HepG2 (cell line): ENCODE data around the gene C3orf22. TPM values are rescaled to one million over a fixed set of nuclear protein-coding genes. Genes with fewer than 3 reads are reported as not detected.

Experiments used
- ATF7 ChIP-seq, 2 experiments: fragments of 450-650 bp in 1 of 2; sonication (generic) in 1 of 2; formaldehyde crosslinking in 1 of 2; IDR thresholded peaks; 2 replicates each; pipeline versions ENCODE4 v1.4.0 to v1.6.1; 2016 to 2020; ENCODE audit warnings: antibody characterized with exemption in 1 of 2, mild to moderate bottlenecking in 1 of 2, missing genetic modification reagents in 1 of 2
- GPN1 ChIP-seq: sonication (generic); formaldehyde crosslinking; IDR thresholded peaks from 2 replicates; pipeline ENCODE4 v1.5.1; 2020; ENCODE audit warnings: missing genetic modification reagents, borderline replicate concordance
- HDAC6 ChIP-seq: fragments of 200-600 bp; sonication (generic); IDR thresholded peaks from 2 replicates; pipeline ENCODE4 v1.7.0; 2017; ENCODE audit warnings: mild to moderate bottlenecking, antibody characterized with exemption, low read length, low read depth
- KDM5A ChIP-seq: fragments of 200-600 bp; sonication (generic); IDR thresholded peaks from 2 replicates; pipeline ENCODE4 v1.7.0; 2018; ENCODE audit warnings: antibody characterized with exemption, mild to moderate bottlenecking, low read length, borderline replicate concordance
- KDM6A ChIP-seq: IDR thresholded peaks from 2 replicates; pipeline ENCODE4 v1.6.1; 2016; ENCODE audit warnings: low read depth
- LCORL ChIP-seq, 2 experiments: fragments of 450-650 bp in 1 of 2; sonication (generic) in 1 of 2; formaldehyde crosslinking in 1 of 2; IDR thresholded peaks; 2 replicates each; pipeline versions ENCODE4 v1.5.0 to v1.6.1; 2017 to 2020; ENCODE audit warnings: antibody characterized with exemption in 1 of 2, missing genetic modification reagents in 1 of 2
- MAFF ChIP-seq: IDR thresholded peaks from 2 replicates; pipeline ENCODE4 v1.6.1; 2011; ENCODE audit warnings: low read depth, low read length, improper control_type of control experiment
- MBNL3 ChIP-seq: fragments of 250-450 bp; sonication (Bioruptor Pico); conservative IDR thresholded peaks from 2 replicates; pipeline ENCODE4 v1.8.0; 2022; ENCODE audit warnings: mild to moderate bottlenecking, inconsistent platforms
- PAWR ChIP-seq: sonication (generic); formaldehyde crosslinking; IDR thresholded peaks from 2 replicates; pipeline ENCODE4 v1.4.0; 2020; ENCODE audit warnings: missing genetic modification reagents, mild to moderate bottlenecking, borderline replicate concordance
- SYNCRIP ChIP-seq: fragments of 200-400 bp; formaldehyde crosslinking; IDR thresholded peaks from 2 replicates; pipeline ENCODE4 v1.6.1; 2018; ENCODE audit warnings: mild to moderate bottlenecking, low read depth, low read length; ENCODE audit not compliant: insufficient read depth
- TEAD3 ChIP-seq: optimal IDR thresholded peaks from 2 replicates; pipeline ENCODE3; 2016; ENCODE audit warnings: borderline replicate concordance
- TP53 ChIP-seq: sonication (generic); formaldehyde crosslinking; conservative IDR thresholded peaks from 2 replicates; pipeline ENCODE4 v1.4.0; 2020; ENCODE audit warnings: missing genetic modification reagents
- TSC22D2 ChIP-seq: sonication (generic); formaldehyde crosslinking; IDR thresholded peaks from 2 replicates; pipeline ENCODE4 v1.5.1; 2020; ENCODE audit warnings: missing genetic modification reagents, mild to moderate bottlenecking, borderline replicate concordance
- YEATS2 ChIP-seq: sonication (generic); formaldehyde crosslinking; IDR thresholded peaks from 2 replicates; pipeline ENCODE4 v1.4.0; 2020; ENCODE audit warnings: missing genetic modification reagents, borderline replicate concordance
- ZFP36L1 ChIP-seq: sonication (generic); formaldehyde crosslinking; IDR thresholded peaks from 2 replicates; pipeline ENCODE4 v1.8.0; 2022; ENCODE audit warnings: mild to moderate bottlenecking, missing genetic modification reagents, moderate library complexity
- ZNF10 ChIP-seq: sonication (generic); formaldehyde crosslinking; IDR thresholded peaks from 2 replicates; pipeline ENCODE4 v1.4.0; 2020; ENCODE audit warnings: mild to moderate bottlenecking, low read depth, missing genetic modification reagents, borderline replicate concordance
- ZNF20 ChIP-seq: sonication (generic); formaldehyde crosslinking; IDR thresholded peaks from 2 replicates; pipeline ENCODE4 v1.4.0; 2020; ENCODE audit warnings: mild to moderate bottlenecking, moderate library complexity, missing genetic modification reagents
- ZNF326 ChIP-seq: sonication (generic); formaldehyde crosslinking; IDR thresholded peaks from 2 replicates; pipeline ENCODE4 v1.4.0; 2020; ENCODE audit warnings: missing genetic modification reagents, borderline replicate concordance
- ZNF337 ChIP-seq: sonication (generic); formaldehyde crosslinking; IDR thresholded peaks from 2 replicates; pipeline ENCODE4 v1.5.1; 2020; ENCODE audit warnings: missing genetic modification reagents, low read depth, mild to moderate bottlenecking, borderline replicate concordance
- ZNF468 ChIP-seq: sonication (generic); formaldehyde crosslinking; IDR thresholded peaks from 2 replicates; pipeline ENCODE4 v1.8.0; 2022; ENCODE audit warnings: mild to moderate bottlenecking, moderate library complexity, missing genetic modification reagents
- ZNF619 ChIP-seq: sonication (generic); formaldehyde crosslinking; IDR thresholded peaks from 2 replicates; pipeline ENCODE4 v1.4.0; 2020; ENCODE audit warnings: mild to moderate bottlenecking, missing genetic modification reagents
- ZSCAN20 ChIP-seq: sonication (generic); formaldehyde crosslinking; IDR thresholded peaks from 2 replicates; pipeline ENCODE4 v1.4.0; 2020; ENCODE audit warnings: missing genetic modification reagents, mild to moderate bottlenecking, borderline replicate concordance
- polyA plus RNA-seq, 8 experiments: library from polyadenylated mRNA; depleted of rRNA in 3 of 8; stranded (reverse) in 7 of 8; unstranded in 1 of 8; fragments of >200 nt; fragmentation: Illumina TruSeq in 4 of 8; extraction: Trizol in 4 of 8; gene quantifications; 2 replicates each; pipeline versions ENCODE4 v1.2.1 to v1.2.3, GENCODE V29; 2011 to 2016; ENCODE audit warnings: low read depth in 4 of 8, missing spikeins in 1 of 8, mixed read lengths in 1 of 8; ENCODE audit not compliant: insufficient read depth in 1 of 8
- total RNA-seq, 5 experiments: library from RNA; depleted of rRNA; stranded (reverse); fragments of >200 nt; fragmentation: Illumina TruSeq; extraction: Trizol; gene quantifications; 2 replicates each; pipeline ENCODE4 v1.2.3, GENCODE V29; 2016; ENCODE audit warnings: low read depth in 1 of 5
- TF ChIP-seq, protein P1 (sequence below): IDR thresholded peaks from 2 replicates; pipeline ENCODE4 v1.4.0; 2020; ENCODE audit warnings: mild to moderate bottlenecking, missing genetic modification reagents
- TF ChIP-seq, protein P2 (sequence below): sonication (generic); formaldehyde crosslinking; IDR thresholded peaks from 2 replicates; pipeline ENCODE4 v1.5.0; 2020; ENCODE audit warnings: mild to moderate bottlenecking, missing genetic modification reagents

C3orf22 gene
- total and polyA plus RNA-seq, 2 of the 13 experiments (the other 11 are each of a cell fraction or from before 2014, with no cell fraction given) = not detected

GRCh38 chr3:126523745-126524428, 34.8 kb downstream of the C3orf22 start, which contains the start of gene CHST13 (continued):
- no peak for TF ChIP-seq KDM5A
- no peak for TF ChIP-seq ZFP36L1 (CRISPR knock-in tag)
- TF ChIP-seq MBNL3 (CRISPR knock-in tag) = no peak
- 0 out of 2 replicates have a peak, but pooled peaks have one; percentile 47 for TF ChIP-seq ZNF20 (CRISPR knock-in tag)
- no peak for TF ChIP-seq PAWR (CRISPR knock-in tag)
- TF ChIP-seq TEAD3 (CRISPR knock-in tag) = peak; percentile 81
- no peak for TF ChIP-seq ZNF619 (CRISPR knock-in tag)
- TF ChIP-seq ZNF468 (CRISPR knock-in tag) = no peak
- TF ChIP-seq SYNCRIP = no peak
- TF ChIP-seq, protein P1, sequence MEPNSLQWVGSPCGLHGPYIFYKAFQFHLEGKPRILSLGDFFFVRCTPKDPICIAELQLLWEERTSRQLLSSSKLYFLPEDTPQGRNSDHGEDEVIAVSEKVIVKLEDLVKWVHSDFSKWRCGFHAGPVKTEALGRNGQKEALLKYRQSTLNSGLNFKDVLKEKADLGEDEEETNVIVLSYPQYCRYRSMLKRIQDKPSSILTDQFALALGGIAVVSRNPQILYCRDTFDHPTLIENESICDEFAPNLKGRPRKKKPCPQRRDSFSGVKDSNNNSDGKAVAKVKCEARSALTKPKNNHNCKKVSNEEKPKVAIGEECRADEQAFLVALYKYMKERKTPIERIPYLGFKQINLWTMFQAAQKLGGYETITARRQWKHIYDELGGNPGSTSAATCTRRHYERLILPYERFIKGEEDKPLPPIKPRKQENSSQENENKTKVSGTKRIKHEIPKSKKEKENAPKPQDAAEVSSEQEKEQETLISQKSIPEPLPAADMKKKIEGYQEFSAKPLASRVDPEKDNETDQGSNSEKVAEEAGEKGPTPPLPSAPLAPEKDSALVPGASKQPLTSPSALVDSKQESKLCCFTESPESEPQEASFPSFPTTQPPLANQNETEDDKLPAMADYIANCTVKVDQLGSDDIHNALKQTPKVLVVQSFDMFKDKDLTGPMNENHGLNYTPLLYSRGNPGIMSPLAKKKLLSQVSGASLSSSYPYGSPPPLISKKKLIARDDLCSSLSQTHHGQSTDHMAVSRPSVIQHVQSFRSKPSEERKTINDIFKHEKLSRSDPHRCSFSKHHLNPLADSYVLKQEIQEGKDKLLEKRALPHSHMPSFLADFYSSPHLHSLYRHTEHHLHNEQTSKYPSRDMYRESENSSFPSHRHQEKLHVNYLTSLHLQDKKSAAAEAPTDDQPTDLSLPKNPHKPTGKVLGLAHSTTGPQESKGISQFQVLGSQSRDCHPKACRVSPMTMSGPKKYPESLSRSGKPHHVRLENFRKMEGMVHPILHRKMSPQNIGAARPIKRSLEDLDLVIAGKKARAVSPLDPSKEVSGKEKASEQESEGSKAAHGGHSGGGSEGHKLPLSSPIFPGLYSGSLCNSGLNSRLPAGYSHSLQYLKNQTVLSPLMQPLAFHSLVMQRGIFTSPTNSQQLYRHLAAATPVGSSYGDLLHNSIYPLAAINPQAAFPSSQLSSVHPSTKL (CRISPR knock-in tag) = peak; percentile 77
- no peak for TF ChIP-seq ZNF337 (CRISPR knock-in tag)
- no peak for TF ChIP-seq ZNF10 (CRISPR knock-in tag)
- TF ChIP-seq ATF7 (IDR thresholded peaks at IDR 0.05) = no peak
- TF ChIP-seq ATF7 (CRISPR knock-in tag; IDR thresholded peaks at IDR 0.05) = 0 out of 2 replicates have a peak, but pooled peaks have one; percentile 18
- TF ChIP-seq ZSCAN20 (CRISPR knock-in tag) = 0 out of 2 replicates have a peak, but pooled peaks have one; percentile 52
- no peak for TF ChIP-seq HDAC6
- peak; percentile 68; the same call in 1 of the 2 replicates for TF ChIP-seq YEATS2 (CRISPR knock-in tag)
- no peak for TF ChIP-seq TP53
- TF ChIP-seq, protein P2, sequence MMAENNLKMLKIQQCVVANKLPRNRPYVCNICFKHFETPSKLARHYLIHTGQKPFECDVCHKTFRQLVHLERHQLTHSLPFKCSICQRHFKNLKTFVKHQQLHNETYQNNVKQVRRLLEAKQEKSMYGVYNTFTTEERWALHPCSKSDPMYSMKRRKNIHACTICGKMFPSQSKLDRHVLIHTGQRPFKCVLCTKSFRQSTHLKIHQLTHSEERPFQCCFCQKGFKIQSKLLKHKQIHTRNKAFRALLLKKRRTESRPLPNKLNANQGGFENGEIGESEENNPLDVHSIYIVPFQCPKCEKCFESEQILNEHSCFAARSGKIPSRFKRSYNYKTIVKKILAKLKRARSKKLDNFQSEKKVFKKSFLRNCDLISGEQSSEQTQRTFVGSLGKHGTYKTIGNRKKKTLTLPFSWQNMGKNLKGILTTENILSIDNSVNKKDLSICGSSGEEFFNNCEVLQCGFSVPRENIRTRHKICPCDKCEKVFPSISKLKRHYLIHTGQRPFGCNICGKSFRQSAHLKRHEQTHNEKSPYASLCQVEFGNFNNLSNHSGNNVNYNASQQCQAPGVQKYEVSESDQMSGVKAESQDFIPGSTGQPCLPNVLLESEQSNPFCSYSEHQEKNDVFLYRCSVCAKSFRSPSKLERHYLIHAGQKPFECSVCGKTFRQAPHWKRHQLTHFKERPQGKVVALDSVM (CRISPR knock-in tag) = no peak
- no peak for TF ChIP-seq GPN1 (CRISPR knock-in tag)
- TF ChIP-seq TSC22D2 (CRISPR knock-in tag) = no peak
- TF ChIP-seq LCORL (IDR thresholded peaks at IDR 0.05) = no peak
- TF ChIP-seq LCORL (CRISPR knock-in tag; IDR thresholded peaks at IDR 0.05) = peak; percentile 91; the same call in 1 of the 2 replicates
- no peak for TF ChIP-seq ZNF326 (CRISPR knock-in tag)
- TF ChIP-seq MAFF = no peak
- peak; percentile 90 for TF ChIP-seq KDM6A (CRISPR knock-in tag)
